22Rv1 (cell line): Measurements from ENCODE around the gene ERC1.

Experiments used
- ZFX ChIP-seq: fragments of 450-650 bp; IDR thresholded peaks from 2 replicates; pipeline ENCODE4 v1.6.1; 2017; ENCODE audit warnings: antibody characterized with exemption, borderline replicate concordance
- TF ChIP-seq, protein P1 (sequence below): fragments of 450-650 bp; IDR thresholded peaks from 2 replicates; pipeline ENCODE4 v1.5.1; 2017; ENCODE audit warnings: mild to moderate bottlenecking

DNA sequence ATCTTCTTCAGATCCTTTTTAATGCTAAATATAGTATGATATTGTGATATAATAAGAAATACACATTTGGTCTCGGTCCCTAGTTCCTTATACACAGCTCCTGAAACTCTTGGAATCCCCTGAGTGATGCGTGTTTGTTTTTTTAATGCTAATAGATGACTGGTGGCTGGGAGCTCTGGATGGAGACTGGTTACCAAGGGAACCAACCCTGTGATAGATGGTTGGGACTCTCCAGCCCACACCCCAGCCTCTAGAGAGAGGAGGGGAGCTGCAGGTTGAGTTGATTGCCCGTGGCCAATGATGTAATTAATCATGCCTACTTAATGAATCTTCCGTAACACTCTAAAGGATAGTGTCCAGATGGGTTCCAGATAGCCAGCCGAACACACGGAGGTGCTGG, 462.8 kb downstream of the ERC1 start:
- TF ChIP-seq, protein P1, sequence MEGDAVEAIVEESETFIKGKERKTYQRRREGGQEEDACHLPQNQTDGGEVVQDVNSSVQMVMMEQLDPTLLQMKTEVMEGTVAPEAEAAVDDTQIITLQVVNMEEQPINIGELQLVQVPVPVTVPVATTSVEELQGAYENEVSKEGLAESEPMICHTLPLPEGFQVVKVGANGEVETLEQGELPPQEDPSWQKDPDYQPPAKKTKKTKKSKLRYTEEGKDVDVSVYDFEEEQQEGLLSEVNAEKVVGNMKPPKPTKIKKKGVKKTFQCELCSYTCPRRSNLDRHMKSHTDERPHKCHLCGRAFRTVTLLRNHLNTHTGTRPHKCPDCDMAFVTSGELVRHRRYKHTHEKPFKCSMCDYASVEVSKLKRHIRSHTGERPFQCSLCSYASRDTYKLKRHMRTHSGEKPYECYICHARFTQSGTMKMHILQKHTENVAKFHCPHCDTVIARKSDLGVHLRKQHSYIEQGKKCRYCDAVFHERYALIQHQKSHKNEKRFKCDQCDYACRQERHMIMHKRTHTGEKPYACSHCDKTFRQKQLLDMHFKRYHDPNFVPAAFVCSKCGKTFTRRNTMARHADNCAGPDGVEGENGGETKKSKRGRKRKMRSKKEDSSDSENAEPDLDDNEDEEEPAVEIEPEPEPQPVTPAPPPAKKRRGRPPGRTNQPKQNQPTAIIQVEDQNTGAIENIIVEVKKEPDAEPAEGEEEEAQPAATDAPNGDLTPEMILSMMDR: no peak
- TF ChIP-seq ZFX: no peak
